Mammary epithelial cell (primary cell): ENCODE measurements around the gene BAG3.

Experiments
- EZH2 ChIP-seq: IDR thresholded peaks from 2 replicates; pipeline ENCODE4 v1.6.1; 2012; ENCODE audit warnings: low read length, inconsistent platforms, borderline replicate concordance
- TF ChIP-seq, protein P1 (sequence below), 2 donors: IDR thresholded peaks in 1 of 2; conservative IDR thresholded peaks in 1 of 2; 2 replicates each; pipeline ENCODE4 v1.5.1; 2011 to 2012; ENCODE audit warnings: inconsistent platforms in 2 of 2, low read length in 2 of 2, mild to moderate bottlenecking in 2 of 2, control low read depth in 1 of 2, low read depth in 1 of 2; ENCODE audit not compliant: insufficient read depth in 1 of 2; ENCODE audit errors: extremely low read depth in 1 of 2

DNA sequence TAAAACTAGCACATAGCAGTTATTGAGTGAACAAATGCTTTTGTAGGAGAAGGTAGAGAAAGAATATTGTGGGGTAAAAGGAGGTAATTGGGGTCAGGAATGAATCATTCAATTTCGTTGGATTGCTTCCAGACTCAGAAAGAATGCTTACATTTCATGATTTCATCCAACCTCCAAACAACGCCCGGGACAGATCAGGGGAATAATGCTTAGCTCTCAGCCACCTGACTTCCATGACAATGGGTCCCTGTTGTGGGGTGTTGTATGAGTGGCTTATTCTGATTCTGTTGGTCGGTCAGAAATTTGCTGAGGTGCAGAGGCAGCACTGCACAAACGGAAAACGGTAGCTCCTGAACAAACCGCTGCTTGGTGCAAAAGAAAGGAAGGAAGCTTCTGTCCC, 50.7 kb downstream of the BAG3 start:
- no peak for TF ChIP-seq EZH2
- TF ChIP-seq, protein P1, sequence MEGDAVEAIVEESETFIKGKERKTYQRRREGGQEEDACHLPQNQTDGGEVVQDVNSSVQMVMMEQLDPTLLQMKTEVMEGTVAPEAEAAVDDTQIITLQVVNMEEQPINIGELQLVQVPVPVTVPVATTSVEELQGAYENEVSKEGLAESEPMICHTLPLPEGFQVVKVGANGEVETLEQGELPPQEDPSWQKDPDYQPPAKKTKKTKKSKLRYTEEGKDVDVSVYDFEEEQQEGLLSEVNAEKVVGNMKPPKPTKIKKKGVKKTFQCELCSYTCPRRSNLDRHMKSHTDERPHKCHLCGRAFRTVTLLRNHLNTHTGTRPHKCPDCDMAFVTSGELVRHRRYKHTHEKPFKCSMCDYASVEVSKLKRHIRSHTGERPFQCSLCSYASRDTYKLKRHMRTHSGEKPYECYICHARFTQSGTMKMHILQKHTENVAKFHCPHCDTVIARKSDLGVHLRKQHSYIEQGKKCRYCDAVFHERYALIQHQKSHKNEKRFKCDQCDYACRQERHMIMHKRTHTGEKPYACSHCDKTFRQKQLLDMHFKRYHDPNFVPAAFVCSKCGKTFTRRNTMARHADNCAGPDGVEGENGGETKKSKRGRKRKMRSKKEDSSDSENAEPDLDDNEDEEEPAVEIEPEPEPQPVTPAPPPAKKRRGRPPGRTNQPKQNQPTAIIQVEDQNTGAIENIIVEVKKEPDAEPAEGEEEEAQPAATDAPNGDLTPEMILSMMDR (conservative IDR thresholded peaks at IDR 0.05 in 1 of 2, IDR thresholded peaks at IDR 0.05 in 1 of 2; ENCODE audit: extremely low read depth in 1 of 2, insufficient read depth in 1 of 2, low read depth in 1 of 2, low read length in 2 of 2) = no peak
